GM19043 (cell line): ENCODE measurements around the gene GIMD1.

Source experiments
- ATAC-seq: cut with Tn5 transposase; IDR thresholded peaks from one replicate; pipeline ENCODE4 v1.9.1; 2021; ENCODE audit warnings: low read depth; ENCODE audit not compliant: unreplicated experiment

The GIMD1 gene

GRCh38 chr4:106315968-106316772 is 52.4 kb downstream of the GIMD1 start, which contains the start of the genes AIMP1 and TBCK:
Gene AIMP1, plus strand, starts transcription at chr4:106316550. Its CDS starts 8,460 bp downstream, at chr4:106325010.
Gene TBCK, minus strand, starts transcription at chr4:106316209. Its CDS starts 7,249 bp downstream, at chr4:106308960.
- peak; percentile 78 for ATAC-seq

- peak; percentile 16 for ATAC-seq
These were observed 53.1 kb downstream of the GIMD1 start for GRCh38 chr4:106315476-106315967.

- no peak for ATAC-seq
These were observed 53.6 kb downstream of the GIMD1 start for GRCh38 chr4:106314960-106315359.

DNA sequence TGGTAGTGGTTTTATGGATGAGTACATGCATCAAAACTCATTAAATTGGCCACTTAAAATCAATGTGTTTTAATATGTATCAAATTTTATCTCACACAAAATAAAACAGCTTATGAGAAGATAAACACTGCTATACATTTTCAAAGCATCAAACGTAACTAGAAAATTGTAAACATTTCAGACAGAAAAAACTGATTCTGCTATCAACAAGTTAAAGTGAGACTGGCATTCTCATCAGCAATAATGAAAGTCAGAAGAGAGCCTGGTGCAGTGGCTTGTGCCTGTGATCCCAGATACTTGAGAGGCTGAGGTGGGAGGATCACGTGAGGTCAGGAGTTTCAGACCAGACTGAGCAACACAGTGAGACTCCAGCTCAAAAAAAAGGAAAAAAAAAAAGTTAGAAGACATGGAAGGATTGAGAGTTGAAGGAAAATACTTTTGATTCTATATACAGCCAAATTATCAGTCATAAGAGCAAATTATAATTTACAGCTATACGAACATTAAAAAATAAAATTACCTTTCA is 55.5 kb downstream of the GIMD1 start:
- ATAC-seq, result no peak

DNA sequence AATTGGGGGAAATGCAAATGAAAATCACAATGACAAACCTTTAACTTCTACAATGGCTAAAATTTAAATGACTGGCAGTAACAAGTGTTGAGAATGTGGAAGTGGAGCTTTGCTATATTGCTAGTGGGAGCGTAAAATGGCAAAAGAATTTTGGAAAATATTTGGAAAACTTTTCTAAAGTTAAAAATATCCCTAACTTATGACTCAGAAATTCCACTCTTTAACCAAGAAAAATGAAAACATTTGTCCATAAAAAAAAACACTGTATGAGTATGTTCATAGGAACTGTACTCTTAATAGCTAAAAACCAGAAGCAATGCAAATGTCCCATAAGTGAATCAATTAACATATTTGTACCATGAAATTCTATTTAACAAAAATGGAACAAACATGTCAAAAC is 56.2 kb downstream of the GIMD1 start:
- no peak for ATAC-seq
